GM19099 (cell line): ENCODE data around the gene IFT52.

ENCODE experiments used
- POLR2A ChIP-seq: IDR thresholded peaks from 3 replicates; pipeline ENCODE4 v1.6.1; 2011; ENCODE audit warnings: low read depth; ENCODE audit not compliant: insufficient read length; ENCODE audit errors: extremely low read depth

Gene IFT52

DNA sequence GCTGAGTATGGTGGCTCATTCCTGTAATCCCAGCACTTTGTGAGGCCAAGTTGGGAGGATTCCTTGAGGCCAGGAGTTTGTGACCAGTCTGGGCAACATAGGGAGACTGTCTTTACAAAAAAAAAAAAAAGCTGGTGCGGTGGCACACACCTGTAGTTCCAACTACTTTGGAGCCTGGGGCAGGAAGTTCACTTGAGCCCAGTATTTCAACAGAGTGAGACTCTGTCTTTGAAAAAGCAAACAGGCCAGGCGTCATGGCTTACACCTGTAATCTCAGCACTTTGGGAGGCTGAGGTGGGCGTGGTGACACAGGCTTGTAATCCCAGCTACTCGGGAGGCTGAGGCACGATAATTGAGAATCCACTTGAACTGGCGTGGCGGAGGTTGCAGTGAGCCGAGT lies 104.8 kb downstream of the IFT52 start:
- no peak for TF ChIP-seq POLR2A
